ENCODE measurements around the gene PLCB1.

PLCB1 gene

GRCh38 chr20:8248051-8248450 is 116.0 kb downstream of the PLCB1 start:
- no peak for DNase-seq

DNA sequence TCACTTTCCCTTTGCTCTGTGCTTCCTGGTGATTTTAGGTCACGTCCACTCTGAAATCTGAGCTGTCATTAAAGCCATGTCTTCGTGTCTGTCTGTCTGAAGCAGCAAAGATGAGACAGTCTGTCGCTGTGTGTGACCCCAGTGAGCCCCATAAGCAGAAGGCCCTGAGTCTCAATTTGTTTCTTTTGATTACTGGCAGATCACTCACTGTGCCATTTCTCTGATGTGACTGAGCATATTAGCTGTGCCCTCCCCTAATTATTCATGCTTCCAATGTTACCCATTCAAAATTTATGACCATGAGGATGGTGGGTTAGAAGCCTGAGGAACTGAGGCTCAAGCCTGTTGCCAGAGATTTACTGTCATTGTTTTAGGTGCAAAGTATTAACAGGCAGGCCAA is 117.6 kb downstream of the PLCB1 start:
- no peak for DNase-seq

DNA sequence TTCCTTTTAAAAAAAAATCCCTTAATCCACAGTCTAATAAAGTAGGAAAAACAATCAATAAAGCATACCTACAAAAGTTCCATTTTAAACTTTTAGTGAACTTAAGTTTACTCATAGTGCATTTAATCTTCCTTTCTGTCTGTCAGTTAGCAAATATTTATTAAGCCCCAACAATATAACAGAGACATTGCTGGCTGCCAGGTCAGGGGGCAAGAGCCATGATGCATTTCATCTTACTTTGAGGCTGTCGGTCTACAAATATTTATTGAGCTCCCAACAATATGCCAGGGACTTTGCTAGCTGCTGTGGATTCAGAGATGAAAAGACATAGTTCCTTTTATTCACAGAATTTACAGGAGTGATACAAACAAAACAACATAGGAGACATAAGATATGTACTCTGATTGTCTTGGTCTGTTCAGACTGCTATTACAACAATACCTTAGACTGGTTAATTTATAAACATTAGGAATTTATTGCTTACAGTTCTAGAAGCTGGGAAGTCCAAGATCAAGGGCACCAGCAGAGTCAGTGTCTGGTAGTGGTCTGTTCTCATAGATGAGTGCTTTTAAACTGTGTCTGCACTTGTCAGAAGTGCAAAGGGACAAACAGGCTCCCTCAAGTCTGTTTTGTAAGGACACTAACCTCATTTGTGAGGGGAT is 118.6 kb downstream of the PLCB1 start:
- DNase-seq: no peak

DNA sequence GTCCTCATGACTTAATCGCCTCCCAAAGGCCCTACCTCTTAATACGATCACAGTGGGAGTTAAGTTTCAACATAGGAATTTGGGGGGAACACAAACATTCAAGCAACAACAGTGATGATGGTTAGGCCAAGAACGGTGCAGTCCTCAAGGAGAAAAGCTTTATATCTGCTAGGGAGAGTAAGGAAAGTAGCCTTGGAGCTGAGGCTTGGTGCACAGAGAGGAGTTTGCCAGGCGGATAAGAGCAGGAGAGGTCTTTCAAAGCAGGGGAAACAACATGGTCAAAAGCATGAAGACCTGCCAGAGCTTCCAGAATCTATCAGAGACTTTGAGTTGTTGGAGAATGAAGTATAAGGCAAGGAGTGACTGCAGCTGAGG is 119.1 kb downstream of the PLCB1 start:
- no peak for DNase-seq

- DNase-seq: no peak
These were observed 123.0 kb downstream of the PLCB1 start for GRCh38 chr20:8254911-8255582.

GRCh38 chr20:8255945-8256632 is 124.0 kb downstream of the PLCB1 start:
- DNase-seq: no peak

DNA sequence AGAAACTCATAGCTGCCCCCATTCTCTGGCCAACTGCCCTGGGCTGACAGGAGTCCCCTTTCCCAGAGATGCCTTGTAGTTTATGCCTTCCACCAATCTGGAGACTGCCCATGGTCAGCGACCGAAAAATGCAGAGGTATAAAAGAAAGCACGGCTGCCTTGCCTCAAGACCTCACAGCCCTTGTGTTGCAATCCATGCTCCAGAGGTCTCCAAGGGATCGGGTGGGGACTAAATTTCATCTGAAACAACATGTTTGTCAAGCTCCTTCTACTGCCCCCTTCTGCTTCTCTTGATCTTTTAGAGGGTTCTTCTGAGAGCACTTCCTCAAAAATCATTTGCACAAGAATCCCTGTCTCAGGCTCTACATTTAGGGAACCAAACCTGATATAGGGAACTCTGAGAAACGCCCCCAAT is 128.8 kb downstream of the PLCB1 start:
- no peak for DNase-seq

DNA sequence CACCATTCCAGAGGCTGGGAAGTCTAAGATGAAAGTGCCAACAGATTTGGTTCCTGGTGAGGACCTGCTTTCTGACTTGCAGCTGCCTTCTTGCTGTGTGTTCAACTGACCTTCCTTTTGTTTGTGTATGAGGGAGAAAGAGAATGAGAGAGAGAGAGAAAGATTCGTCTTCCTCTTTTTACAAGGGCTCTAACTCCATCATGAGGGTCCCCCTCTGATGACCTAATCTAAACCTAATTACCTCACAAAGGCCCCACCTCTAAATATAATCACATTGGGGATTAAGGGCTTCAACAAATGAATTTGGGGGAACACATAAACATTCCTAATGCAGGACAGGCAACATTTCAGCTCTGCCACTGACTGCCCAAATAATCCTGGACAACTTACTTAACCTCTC is 130.7 kb downstream of the PLCB1 start:
- no peak for DNase-seq

DNA sequence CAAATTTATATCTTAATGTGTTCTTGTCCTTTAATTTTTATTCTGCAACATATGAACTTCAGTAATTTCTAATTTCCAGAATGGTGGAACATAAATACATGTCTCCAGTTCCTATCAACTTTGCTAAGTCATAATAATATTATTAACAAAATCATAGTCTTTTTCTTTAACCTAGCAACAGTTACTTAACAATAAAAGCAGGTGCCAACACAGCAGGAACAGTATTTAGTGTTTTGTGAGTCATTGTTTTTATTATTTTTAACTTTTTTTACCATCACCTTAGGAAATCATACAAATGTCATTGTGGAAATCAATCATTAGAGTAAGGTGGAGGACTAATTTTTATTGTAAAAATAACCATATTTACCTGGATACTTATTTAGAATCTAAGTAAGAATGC is 133.5 kb downstream of the PLCB1 start:
- no peak for DNase-seq

DNA sequence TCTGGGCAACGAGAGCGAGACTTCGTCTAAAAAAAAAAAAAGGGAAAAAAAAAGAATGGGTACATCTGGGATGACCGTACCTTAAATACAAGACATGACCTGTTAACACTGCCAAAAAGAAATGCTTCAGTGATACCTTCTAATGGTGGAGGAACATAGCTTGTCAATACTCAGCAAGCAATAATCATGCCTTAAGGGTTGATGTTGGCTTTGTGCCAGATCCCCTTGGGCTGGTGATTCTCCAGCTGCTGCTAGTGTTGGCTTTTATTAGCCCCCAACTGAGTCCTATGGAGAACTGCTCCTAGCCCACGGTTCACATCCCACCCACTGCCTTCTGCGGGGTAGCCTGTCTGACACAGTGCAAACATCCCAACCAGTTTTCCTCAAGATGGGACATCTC is 134.9 kb downstream of the PLCB1 start:
- DNase-seq: no peak

- DNase-seq: no peak
These were observed 139.7 kb downstream of the PLCB1 start for GRCh38 chr20:8271727-8272126.

- no peak for DNase-seq
These were observed 140.7 kb downstream of the PLCB1 start for GRCh38 chr20:8272766-8273165.

DNA sequence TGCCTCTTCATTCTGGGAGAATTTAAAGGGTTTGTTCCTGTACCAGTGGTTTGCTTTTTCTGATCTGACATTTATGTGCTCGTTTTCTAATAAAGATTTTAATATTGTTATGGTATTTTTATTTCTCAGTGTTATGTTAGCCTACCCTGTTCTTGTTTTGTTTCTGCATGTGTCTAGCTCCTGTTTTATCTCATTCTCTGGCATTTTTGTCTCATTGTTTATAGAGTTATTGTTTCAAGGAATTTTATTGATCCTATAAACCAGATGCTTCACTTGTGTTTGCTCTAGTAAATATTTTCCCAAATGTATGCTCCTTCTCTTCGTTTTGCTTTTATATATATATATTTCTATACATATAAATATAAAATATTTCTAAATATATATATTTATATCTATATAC is 152.8 kb downstream of the PLCB1 start:
- no peak for DNase-seq

GRCh38 chr20:8287340-8287739 is 155.3 kb downstream of the PLCB1 start:
- no peak for DNase-seq

DNA sequence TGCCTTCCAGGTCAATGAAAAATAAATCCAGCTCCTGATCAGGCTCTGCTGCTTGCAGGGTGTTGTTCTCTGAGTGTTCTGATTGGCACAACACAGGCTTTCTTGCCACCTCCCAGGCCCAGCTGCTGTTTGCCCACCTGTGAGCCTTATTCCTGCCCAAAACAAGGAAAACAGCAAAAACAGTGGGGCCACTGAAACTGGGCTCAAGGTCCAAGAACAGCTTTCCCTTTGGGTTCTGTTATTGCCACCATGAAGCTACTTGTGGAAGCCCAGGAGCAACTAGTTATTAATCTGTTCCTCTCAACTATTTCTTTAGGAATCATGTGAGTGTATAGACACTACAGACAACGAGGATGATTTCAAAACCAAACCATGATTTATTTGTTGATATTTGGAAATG is 159.1 kb downstream of the PLCB1 start:
- DNase-seq: no peak

- no peak for DNase-seq
These were observed 159.8 kb downstream of the PLCB1 start for GRCh38 chr20:8291873-8292272.

DNA sequence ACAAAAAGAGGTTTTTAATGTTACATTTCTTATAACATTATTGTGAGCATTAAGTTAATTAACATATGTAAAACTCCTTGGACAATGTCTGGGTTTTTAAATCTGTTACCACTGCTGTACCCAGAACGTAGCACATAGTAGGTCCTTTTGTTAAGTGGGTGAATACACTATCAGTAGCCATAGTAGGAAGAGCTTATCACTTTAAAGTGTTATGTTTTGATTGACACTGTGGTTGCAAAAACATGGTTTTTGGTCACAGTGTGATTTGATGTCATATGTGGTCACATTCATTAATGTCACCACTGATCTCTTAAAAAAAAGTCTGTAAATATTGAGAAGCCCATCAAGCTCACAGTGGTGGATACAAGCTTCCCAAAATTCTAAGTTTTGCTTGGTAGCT is 160.7 kb downstream of the PLCB1 start:
- no peak for DNase-seq

DNA sequence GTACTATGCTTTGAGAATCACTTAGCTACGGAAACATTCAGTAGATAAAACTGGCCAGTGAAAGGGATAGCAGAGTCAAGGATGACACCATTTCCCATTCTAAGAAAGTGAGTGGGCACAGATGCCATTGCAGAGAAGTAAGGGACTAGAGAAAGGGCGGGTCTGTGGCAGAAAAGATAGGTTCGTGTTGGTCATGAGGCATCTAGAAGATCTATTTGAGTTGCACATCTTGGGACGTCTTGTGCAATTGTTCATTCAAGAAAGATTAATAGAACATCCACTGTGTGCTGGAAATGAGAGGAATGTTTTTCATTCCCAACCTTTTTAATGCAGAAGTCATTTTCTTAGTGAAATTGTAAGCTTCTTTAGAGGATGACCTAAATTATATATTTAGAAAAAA is 161.7 kb downstream of the PLCB1 start:
- DNase-seq: no peak

DNA sequence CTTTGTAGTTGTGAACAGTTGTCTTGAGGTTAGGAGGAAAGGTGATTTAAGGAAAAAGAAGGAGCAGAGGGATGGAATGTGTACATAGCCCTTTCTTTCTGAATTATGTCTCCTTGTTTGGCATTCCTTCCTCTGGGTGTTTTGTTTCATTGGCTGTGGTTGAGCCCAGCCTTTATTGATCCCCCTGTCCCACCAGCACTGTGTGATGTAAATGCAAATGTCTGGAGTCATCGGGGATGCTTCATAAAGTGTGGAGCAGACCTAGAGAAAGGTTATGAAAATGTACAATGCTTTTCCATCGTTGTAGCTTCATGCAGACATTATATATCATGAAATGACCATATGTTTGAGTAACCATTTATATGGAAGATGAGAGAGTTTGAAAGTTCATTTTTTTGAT is 164.5 kb downstream of the PLCB1 start:
- no peak for DNase-seq

DNA sequence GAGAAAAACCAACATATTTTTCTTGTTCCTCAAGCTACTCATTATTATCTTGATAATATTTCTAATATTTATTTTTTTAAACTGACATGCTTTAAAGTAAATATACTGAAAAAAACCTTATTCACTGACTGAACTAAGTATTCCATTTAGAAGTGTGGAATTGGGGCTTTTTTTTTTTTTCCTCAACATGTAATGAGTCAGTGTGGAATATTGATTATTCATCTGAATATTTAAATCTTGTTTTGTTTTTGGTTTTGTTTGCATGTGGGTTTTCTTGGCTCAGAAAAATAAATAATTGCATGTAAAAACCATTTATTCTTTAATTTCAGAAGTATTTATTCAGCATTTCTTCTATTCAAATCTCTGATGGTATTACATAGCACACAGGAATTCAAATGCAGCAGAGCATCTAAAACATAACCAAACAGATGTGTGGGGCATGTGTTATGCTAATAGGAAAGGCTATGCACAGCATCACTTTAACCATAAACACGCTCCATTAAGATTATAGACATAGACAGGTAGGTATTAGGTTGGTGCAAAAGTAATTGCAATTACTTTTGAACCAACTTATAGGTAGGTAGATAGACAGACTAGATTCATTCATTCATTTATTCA is 166.5 kb downstream of the PLCB1 start:
- DNase-seq: no peak

DNA sequence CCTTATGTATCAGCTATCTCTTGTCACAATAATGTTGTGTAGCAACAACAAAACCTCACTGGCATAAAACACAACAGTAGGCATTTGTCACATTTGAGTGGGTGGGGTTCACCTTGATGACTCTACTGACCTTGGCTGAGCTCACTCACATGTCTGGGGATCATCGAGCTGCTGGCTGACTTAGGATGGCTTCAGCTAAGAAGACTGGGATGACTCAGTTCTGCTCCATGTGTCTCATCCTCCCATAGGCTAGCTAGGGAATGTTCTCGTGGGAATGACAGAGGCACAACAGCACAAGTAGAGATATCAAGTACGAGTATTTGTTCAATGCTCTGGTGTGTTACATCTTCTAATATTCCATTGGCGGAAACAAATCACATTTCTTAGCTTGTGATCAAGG is 167.9 kb downstream of the PLCB1 start:
- no peak for DNase-seq

DNA sequence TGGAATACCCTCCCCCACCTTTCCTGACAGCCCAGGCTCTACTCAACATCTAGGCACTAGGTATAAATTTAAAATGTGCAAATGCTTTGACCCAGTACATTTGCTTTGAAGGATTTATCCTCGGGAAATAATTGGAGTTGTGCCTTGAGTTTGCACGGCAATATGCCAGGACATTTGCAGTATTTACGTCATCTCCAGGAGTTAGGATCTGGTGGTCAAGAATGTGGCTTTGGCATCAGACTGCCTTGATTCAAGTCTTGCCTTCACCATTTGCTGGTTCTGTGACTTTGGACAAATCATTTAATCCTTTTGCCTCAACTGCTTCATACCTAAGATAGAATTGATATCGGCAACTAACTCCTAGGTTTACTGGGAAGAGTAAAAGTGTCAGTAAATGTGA is 169.6 kb downstream of the PLCB1 start:
- DNase-seq: no peak

DNA sequence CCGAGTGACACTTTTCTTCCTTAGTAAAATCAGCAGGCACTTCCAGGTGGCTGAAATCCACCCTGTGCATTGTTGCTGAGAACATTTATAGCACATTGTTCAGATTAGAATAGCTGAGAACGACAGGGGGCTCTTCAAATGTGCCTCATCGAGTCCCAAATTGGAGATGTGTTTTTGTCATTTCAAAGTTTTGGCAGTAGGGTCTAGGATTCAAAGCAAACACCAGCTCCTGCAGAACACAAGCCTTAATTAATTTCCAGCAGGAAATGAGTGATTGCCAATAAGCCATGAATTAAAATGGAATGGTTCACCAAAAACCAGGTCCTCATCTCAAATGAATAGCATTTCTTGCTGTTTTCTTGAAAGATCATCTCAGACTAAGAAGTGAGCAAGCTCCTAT is 171.6 kb downstream of the PLCB1 start:
- no peak for DNase-seq
